HUES48 (cell line): ENCODE data around the gene LHX8.
A peak's percentile ranks its signal among the peaks of the same experiment; 100 is the strongest.

Experiments
- H3K27ac ChIP-seq: one replicate; pipeline ENCODE4 v1.7.0; 2013; ENCODE audit warnings: low read depth, low read length, inconsistent platforms
- H3K27me3 ChIP-seq: 2 replicates; pipeline ENCODE4 v1.6.1; 2013; ENCODE audit warnings: mild to moderate bottlenecking, low read length; ENCODE audit not compliant: control insufficient read depth, insufficient read depth
- H3K36me3 ChIP-seq: 2 replicates; pipeline ENCODE4 v1.6.1; 2013; ENCODE audit warnings: low read length; ENCODE audit not compliant: control insufficient read depth, insufficient read depth
- H3K4me1 ChIP-seq: 2 replicates; pipeline ENCODE4 v1.6.1; 2013; ENCODE audit warnings: mild to moderate bottlenecking, low read length; ENCODE audit not compliant: control insufficient read depth, insufficient read depth
- H3K4me3 ChIP-seq: 2 replicates; pipeline ENCODE4 v1.5.1; 2013; ENCODE audit warnings: mild to moderate bottlenecking, low read depth, low read length
- H3K9ac ChIP-seq: 2 replicates; pipeline ENCODE4 v1.6.1; 2013; ENCODE audit warnings: mild to moderate bottlenecking, low read depth, low read length, moderate library complexity
- H3K9me3 ChIP-seq: 2 replicates; pipeline ENCODE4 v1.6.1; 2013; ENCODE audit warnings: low read length; ENCODE audit not compliant: control insufficient read depth, insufficient read depth

LHX8 gene

GRCh38 chr1:75125161-75125726 is 8.9 kb upstream of the LHX8 start:
- no peak overlapping the region for H3K9ac ChIP-seq
- no peak overlapping the region for H3K4me3 ChIP-seq
- no peaks in the 10 kb centered on the region for H3K9me3 ChIP-seq
- peaks cover 13% of the 10 kb centered on the region for H3K4me1 ChIP-seq
- H3K36me3 ChIP-seq = no peaks in the 10 kb centered on the region
- H3K27ac ChIP-seq = no peak overlapping the region
- peaks cover 44% of the 10 kb centered on the region for H3K27me3 ChIP-seq

GRCh38 chr1:75126611-75127101 is 7.5 kb upstream of the LHX8 start:
- Histone ChIP-seq H3K9ac (no peak overlapping the region), H3K4me1 (peaks cover 26% of the 10 kb centered on the region), H3K36me3 (no peaks in the 10 kb centered on the region), H3K9me3 (no peaks in the 10 kb centered on the region), H3K27me3 (peaks cover 58% of the 10 kb centered on the region), H3K27ac (no peak overlapping the region), H3K4me3 (no peak overlapping the region)

GRCh38 chr1:75127916-75128717 is 6.1 kb upstream of the LHX8 start:
- no peak overlapping the region for H3K4me3 ChIP-seq
- no peaks in the 10 kb centered on the region for H3K36me3 ChIP-seq
- H3K27me3 ChIP-seq = peaks cover 73% of the 10 kb centered on the region
- no peak overlapping the region for H3K27ac ChIP-seq
- no peak overlapping the region for H3K9ac ChIP-seq
- H3K9me3 ChIP-seq = no peaks in the 10 kb centered on the region
- H3K4me1 ChIP-seq = peaks cover 39% of the 10 kb centered on the region

- Histone ChIP-seq H3K4me1 (peaks cover 53% of the 10 kb centered on the region), H3K27ac (no peak overlapping the region), H3K9ac (no peak overlapping the region), H3K4me3 (peak overlapping the region; percentile 69), H3K9me3 (no peaks in the 10 kb centered on the region), H3K27me3 (peaks cover 88% of the 10 kb centered on the region), H3K36me3 (no peaks in the 10 kb centered on the region)
These were observed 4.6 kb upstream of the LHX8 start for GRCh38 chr1:75129660-75129982.

GRCh38 chr1:75129983-75130789 is 4.0 kb upstream of the LHX8 start:
- Histone ChIP-seq H3K4me3 (peak overlapping the region; percentile 69), H3K4me1 (peaks cover 55% of the 10 kb centered on the region), H3K27ac (no peak overlapping the region), H3K36me3 (no peaks in the 10 kb centered on the region), H3K9ac (no peak overlapping the region), H3K9me3 (no peaks in the 10 kb centered on the region), H3K27me3 (peaks cover 94% of the 10 kb centered on the region)

GRCh38 chr1:75130865-75131564 is 3.2 kb upstream of the LHX8 start:
- peaks cover 100% of the 10 kb centered on the region for H3K27me3 ChIP-seq
- peak overlapping the region; percentile 69 for H3K4me3 ChIP-seq
- H3K36me3 ChIP-seq = no peaks in the 10 kb centered on the region
- peaks cover 60% of the 10 kb centered on the region for H3K4me1 ChIP-seq
- no peak overlapping the region for H3K27ac ChIP-seq
- H3K9ac ChIP-seq = no peak overlapping the region
- H3K9me3 ChIP-seq = no peaks in the 10 kb centered on the region

GRCh38 chr1:75131565-75132241 is 2.5 kb upstream of the LHX8 start:
- no peaks in the 10 kb centered on the region for H3K9me3 ChIP-seq
- peaks cover 100% of the 10 kb centered on the region for H3K27me3 ChIP-seq
- peaks cover 60% of the 10 kb centered on the region for H3K4me1 ChIP-seq
- no peak overlapping the region for H3K9ac ChIP-seq
- no peaks in the 10 kb centered on the region for H3K36me3 ChIP-seq
- peak overlapping the region; percentile 69 for H3K4me3 ChIP-seq
- H3K27ac ChIP-seq = no peak overlapping the region

- Histone ChIP-seq H3K4me1 (peaks cover 63% of the 10 kb centered on the region), H3K9ac (no peak overlapping the region), H3K27me3 (peaks cover 100% of the 10 kb centered on the region), H3K27ac (no peak overlapping the region), H3K4me3 (peak overlapping the region; percentile 69; the same call in 1 of the 2 replicates), H3K9me3 (no peaks in the 10 kb centered on the region), H3K36me3 (no peaks in the 10 kb centered on the region)
These were observed 1.9 kb upstream of the LHX8 start for GRCh38 chr1:75132242-75132811.

GRCh38 chr1:75132812-75133619 is 1.2 kb upstream of the LHX8 start:
- peak overlapping the region; percentile 69; the same call in 1 of the 2 replicates for H3K4me3 ChIP-seq
- no peaks in the 10 kb centered on the region for H3K9me3 ChIP-seq
- H3K27me3 ChIP-seq = peaks cover 100% of the 10 kb centered on the region
- peaks cover 69% of the 10 kb centered on the region for H3K4me1 ChIP-seq
- no peak overlapping the region for H3K9ac ChIP-seq
- no peak overlapping the region for H3K27ac ChIP-seq
- H3K36me3 ChIP-seq = no peaks in the 10 kb centered on the region
